CD4-positive, CD25-positive, alpha-beta regulatory T cell (primary cell): ENCODE measurements around the gene ASIC4. TPM values are rescaled to one million over a fixed set of nuclear protein-coding genes. Genes with fewer than 3 reads are reported as not detected.

Source experiments
- ATAC-seq, 2 donors: fragments of 150-1000 bp; cut with Tn5 transposase; one replicate each; pipeline ENCODE4 v1.10.0; 2021; ENCODE audit warnings: low read depth in 2 of 2, moderate number of reproducible peaks in 2 of 2, moderate library complexity in 1 of 2
- DNase-seq, 3 donors: peaks; one replicate each; pipeline versions ENCODE4 v3.0.0 to v3.0.0-alpha.2; 2012 to 2022; ENCODE audit warnings: mixed read lengths in 1 of 3
- H3K27ac ChIP-seq: one replicate; pipeline ENCODE4 v1.7.0; 2013; ENCODE audit warnings: mild to moderate bottlenecking, low read length; ENCODE audit not compliant: insufficient read depth, poor library complexity, severe bottlenecking
- H3K27me3 ChIP-seq: one replicate; pipeline ENCODE4 v1.7.0; 2013; ENCODE audit warnings: low read length; ENCODE audit not compliant: control insufficient read depth, insufficient read depth
- H3K36me3 ChIP-seq: one replicate; pipeline ENCODE4 v1.7.0; 2013; ENCODE audit warnings: mild to moderate bottlenecking, low read length, moderate library complexity; ENCODE audit not compliant: control insufficient read depth, insufficient read depth
- H3K4me1 ChIP-seq: 2 replicates; pipeline ENCODE4 v1.7.0; 2013; ENCODE audit warnings: mild to moderate bottlenecking, low read length; ENCODE audit not compliant: insufficient read depth, control insufficient read depth, poor library complexity, severe bottlenecking
- H3K4me3 ChIP-seq: one replicate; pipeline ENCODE4 v1.7.0; 2013; ENCODE audit warnings: low read depth, mild to moderate bottlenecking, low read length, moderate library complexity
- H3K9me3 ChIP-seq, 2 experiments: 1 replicate in 1 of 2; 2 replicates in 1 of 2; pipeline ENCODE4 v1.7.0; 2013; ENCODE audit warnings: low read length in 2 of 2, mild to moderate bottlenecking in 1 of 2, moderate library complexity in 1 of 2; ENCODE audit not compliant: control insufficient read depth in 2 of 2
- H3K27ac Mint-ChIP-seq, 3 donors: one replicate each; pipeline ENCODE4 v1.8.0; 2020 to 2022; ENCODE audit warnings: mild to moderate bottlenecking in 3 of 3, mixed read lengths in 3 of 3, moderate library complexity in 2 of 3
- H3K27me3 Mint-ChIP-seq: one replicate; pipeline ENCODE4 v1.8.0; 2022; ENCODE audit warnings: mild to moderate bottlenecking, mixed read lengths
- H3K36me3 Mint-ChIP-seq: one replicate; pipeline ENCODE4 v1.8.0; 2020; ENCODE audit warnings: mixed read lengths
- H3K4me1 Mint-ChIP-seq, 4 donors: one replicate each; pipeline ENCODE4 v1.8.0; 2020 to 2022; ENCODE audit warnings: mixed read lengths in 4 of 4, mild to moderate bottlenecking in 1 of 4
- H3K4me3 Mint-ChIP-seq, 4 donors: one replicate each; pipeline ENCODE4 v1.8.0; 2020 to 2022; ENCODE audit warnings: mild to moderate bottlenecking in 4 of 4, mixed read lengths in 4 of 4, moderate library complexity in 3 of 4
- H3K9me3 Mint-ChIP-seq, 7 donors: one replicate each; pipeline ENCODE4 v1.8.0; 2020 to 2022; ENCODE audit warnings: mixed read lengths in 7 of 7, mild to moderate bottlenecking in 3 of 7, moderate library complexity in 2 of 7
- polyA plus RNA-seq, 4 donors: library from polyadenylated mRNA; unstranded; fragments of 300-500 nt; fragmentation: Illumina TruSeq; gene quantifications; one replicate each; pipeline ENCODE4 v1.2.3, GENCODE V29; 2021
- total RNA-seq: library from RNA; stranded (reverse); gene quantifications from one replicate; pipeline ENCODE4 v1.2.3, GENCODE V29; 2022

ASIC4 gene
- total and polyA plus RNA-seq, 5 donors from 2014 or later: 0.12 TPM; not detected in 4

GRCh38 chr2:219530048-219530963 is 16.0 kb downstream of the ASIC4 start:
- H3K27ac ChIP-seq: no peak overlapping the region
- DNase-seq (peak; percentile 69 to 82 (median 80)), ATAC-seq (peak; percentile 84 to 87)
- H3K4me3 ChIP-seq: no peak overlapping the region
- Mint-ChIP-seq H3K9me3 (peaks cover 0 to 3% (median 0%) of the 10 kb centered on the region in 7 donors), H3K4me1 (peaks cover 0 to 4% (median 0%) of the 10 kb centered on the region in 4 donors), H3K27me3 (peaks cover 57% of the 10 kb centered on the region), H3K4me3 (no peak overlapping the region), H3K27ac (no peak overlapping the region), H3K36me3 (no peaks in the 10 kb centered on the region)
- H3K27me3 ChIP-seq: peaks cover 14% of the 10 kb centered on the region
- no peaks in the 10 kb centered on the region for H3K4me1 ChIP-seq
- no peaks in the 10 kb centered on the region for H3K9me3 ChIP-seq
- no peaks in the 10 kb centered on the region for H3K36me3 ChIP-seq

DNA sequence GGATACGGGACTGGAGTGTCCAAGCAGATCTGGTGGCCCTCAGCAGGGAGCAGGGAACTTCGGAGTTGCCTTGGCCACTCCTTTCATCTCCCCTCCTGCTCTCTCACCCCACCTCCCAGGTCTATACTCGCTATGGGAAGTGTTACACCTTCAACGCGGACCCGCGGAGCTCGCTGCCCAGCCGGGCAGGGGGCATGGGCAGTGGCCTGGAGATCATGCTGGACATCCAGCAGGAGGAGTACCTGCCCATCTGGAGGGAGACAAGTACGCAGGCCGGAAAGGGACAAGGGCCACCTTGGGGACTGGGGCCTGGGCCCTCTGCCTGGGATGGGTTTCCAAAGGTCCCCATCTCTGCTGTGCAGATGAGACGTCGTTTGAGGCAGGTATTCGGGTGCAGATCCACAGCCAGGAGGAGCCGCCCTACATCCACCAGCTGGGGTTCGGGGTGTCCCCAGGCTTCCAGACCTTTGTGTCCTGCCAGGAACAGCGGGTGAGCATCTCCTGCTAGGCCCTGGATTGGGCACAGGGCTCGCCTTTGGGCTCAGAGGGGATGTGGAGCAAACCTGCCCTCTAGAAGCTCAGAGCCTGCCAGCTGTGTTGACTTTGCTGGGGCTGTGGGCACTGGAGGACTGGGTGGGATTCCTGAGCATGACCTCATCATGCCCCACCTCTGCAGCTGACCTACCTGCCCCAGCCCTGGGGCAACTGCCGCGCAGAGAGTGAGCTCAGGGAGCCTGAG is 17.5 kb downstream of the ASIC4 start:
- Histone ChIP-seq H3K4me1 (no peaks in the 10 kb centered on the region), H3K9me3 (no peaks in the 10 kb centered on the region), H3K27ac (no peak overlapping the region), H3K4me3 (no peak overlapping the region), H3K27me3 (peaks cover 14% of the 10 kb centered on the region), H3K36me3 (no peaks in the 10 kb centered on the region)
- H3K36me3 Mint-ChIP-seq: no peaks in the 10 kb centered on the region
- ATAC-seq: no peak
- no peak for DNase-seq
- no peak overlapping the region for H3K27ac Mint-ChIP-seq
- H3K4me3 Mint-ChIP-seq: no peak overlapping the region
- peaks cover 0 to 4% (median 0%) of the 10 kb centered on the region in 4 donors for H3K4me1 Mint-ChIP-seq
- peaks cover 47% of the 10 kb centered on the region for H3K27me3 Mint-ChIP-seq
- H3K9me3 Mint-ChIP-seq: peaks cover 0 to 3% (median 0%) of the 10 kb centered on the region in 7 donors

DNA sequence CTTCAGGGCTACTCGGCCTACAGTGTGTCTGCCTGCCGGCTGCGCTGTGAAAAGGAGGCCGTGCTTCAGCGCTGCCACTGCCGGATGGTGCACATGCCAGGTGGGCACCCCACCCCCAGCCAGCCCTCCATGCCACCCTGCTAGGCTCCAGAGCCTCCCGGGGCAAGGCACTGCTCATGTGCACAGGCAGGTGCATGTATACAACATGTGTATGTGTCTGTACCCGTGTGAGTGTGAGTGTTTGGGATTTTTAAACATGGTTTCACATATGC is 18.0 kb downstream of the ASIC4 start:
- DNase-seq (no peak), ATAC-seq (no peak)
- peaks cover 0 to 3% (median 0%) of the 10 kb centered on the region in 7 donors for H3K9me3 Mint-ChIP-seq
- H3K4me1 Mint-ChIP-seq: peaks cover 0 to 4% (median 0%) of the 10 kb centered on the region in 4 donors
- H3K4me1 ChIP-seq: no peaks in the 10 kb centered on the region
- no peak overlapping the region for H3K4me3 ChIP-seq
- H3K27me3 ChIP-seq: peaks cover 14% of the 10 kb centered on the region
- H3K27ac Mint-ChIP-seq: no peak overlapping the region
- H3K36me3 Mint-ChIP-seq: no peaks in the 10 kb centered on the region
- H3K27ac ChIP-seq: no peak overlapping the region
- H3K27me3 Mint-ChIP-seq: peaks cover 42% of the 10 kb centered on the region
- no peaks in the 10 kb centered on the region for H3K36me3 ChIP-seq
- no peak overlapping the region for H3K4me3 Mint-ChIP-seq
- no peaks in the 10 kb centered on the region for H3K9me3 ChIP-seq

- Histone ChIP-seq H3K4me1 (no peaks in the 10 kb centered on the region), H3K36me3 (no peaks in the 10 kb centered on the region), H3K4me3 (no peak overlapping the region), H3K27ac (no peak overlapping the region), H3K27me3 (peaks cover 7% of the 10 kb centered on the region), H3K9me3 (no peaks in the 10 kb centered on the region)
- H3K9me3 Mint-ChIP-seq: peaks cover 0 to 3% (median 0%) of the 10 kb centered on the region in 7 donors
- no peaks in the 10 kb centered on the region for H3K36me3 Mint-ChIP-seq
- H3K4me1 Mint-ChIP-seq: peaks cover 0 to 4% (median 0%) of the 10 kb centered on the region in 4 donors
- peaks cover 24% of the 10 kb centered on the region for H3K27me3 Mint-ChIP-seq
- H3K27ac Mint-ChIP-seq: peak overlapping the region in 2 of 3 donors; percentile 24 to 71
- DNase-seq (no peak), ATAC-seq (no peak)
- H3K4me3 Mint-ChIP-seq: no peak overlapping the region
Observed at GRCh38 chr2:219533930-219534661, 19.8 kb downstream of the ASIC4 start.

DNA sequence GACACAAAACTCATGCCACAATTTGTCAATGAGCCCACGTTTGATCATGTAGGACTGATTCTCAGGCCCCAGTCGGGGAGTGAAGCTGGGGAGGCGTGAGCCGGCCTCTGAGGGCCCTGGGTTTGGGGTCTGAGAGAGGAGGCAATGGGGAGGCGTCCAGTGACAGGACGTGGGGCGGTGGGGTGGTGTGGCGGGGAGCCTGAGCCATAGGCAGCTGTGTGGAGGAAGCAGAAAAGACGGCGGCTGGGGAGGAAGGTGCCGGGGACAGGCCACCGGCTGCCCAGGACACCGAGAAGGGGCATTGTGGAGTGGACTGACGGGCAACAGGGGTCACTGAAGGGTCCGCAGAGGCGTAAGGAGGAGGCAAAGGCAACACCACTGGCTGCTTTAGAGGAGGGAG is 22.1 kb downstream of the ASIC4 start:
- H3K9me3 Mint-ChIP-seq: peaks cover 0 to 2% (median 0%) of the 10 kb centered on the region in 7 donors
- H3K4me1 ChIP-seq: no peaks in the 10 kb centered on the region
- H3K27ac Mint-ChIP-seq: no peak overlapping the region
- H3K4me3 ChIP-seq: no peak overlapping the region
- H3K27me3 ChIP-seq: peaks cover 2% of the 10 kb centered on the region
- H3K27me3 Mint-ChIP-seq: peaks cover 10% of the 10 kb centered on the region
- no peaks in the 10 kb centered on the region for H3K36me3 Mint-ChIP-seq
- H3K4me1 Mint-ChIP-seq: peaks cover 0 to 8% (median 3%) of the 10 kb centered on the region in 4 donors
- DNase-seq (no peak), ATAC-seq (no peak)
- no peaks in the 10 kb centered on the region for H3K36me3 ChIP-seq
- H3K9me3 ChIP-seq: no peaks in the 10 kb centered on the region
- no peak overlapping the region for H3K4me3 Mint-ChIP-seq
- H3K27ac ChIP-seq: no peak overlapping the region

GRCh38 chr2:219536967-219537366 is 22.7 kb downstream of the ASIC4 start:
- DNase-seq (no peak), ATAC-seq (no peak)
- Mint-ChIP-seq H3K4me1 (peaks cover 0 to 13% (median 5%) of the 10 kb centered on the region in 4 donors), H3K27me3 (peaks cover 5% of the 10 kb centered on the region), H3K36me3 (no peaks in the 10 kb centered on the region), H3K9me3 (peaks cover 0 to 2% (median 0%) of the 10 kb centered on the region in 7 donors), H3K27ac (no peak overlapping the region), H3K4me3 (no peak overlapping the region)
- no peaks in the 10 kb centered on the region for H3K9me3 ChIP-seq
- peaks cover 3% of the 10 kb centered on the region for H3K4me1 ChIP-seq
- H3K27ac ChIP-seq: no peak overlapping the region
- H3K4me3 ChIP-seq: no peak overlapping the region
- peaks cover 2% of the 10 kb centered on the region for H3K27me3 ChIP-seq
- no peaks in the 10 kb centered on the region for H3K36me3 ChIP-seq

DNA sequence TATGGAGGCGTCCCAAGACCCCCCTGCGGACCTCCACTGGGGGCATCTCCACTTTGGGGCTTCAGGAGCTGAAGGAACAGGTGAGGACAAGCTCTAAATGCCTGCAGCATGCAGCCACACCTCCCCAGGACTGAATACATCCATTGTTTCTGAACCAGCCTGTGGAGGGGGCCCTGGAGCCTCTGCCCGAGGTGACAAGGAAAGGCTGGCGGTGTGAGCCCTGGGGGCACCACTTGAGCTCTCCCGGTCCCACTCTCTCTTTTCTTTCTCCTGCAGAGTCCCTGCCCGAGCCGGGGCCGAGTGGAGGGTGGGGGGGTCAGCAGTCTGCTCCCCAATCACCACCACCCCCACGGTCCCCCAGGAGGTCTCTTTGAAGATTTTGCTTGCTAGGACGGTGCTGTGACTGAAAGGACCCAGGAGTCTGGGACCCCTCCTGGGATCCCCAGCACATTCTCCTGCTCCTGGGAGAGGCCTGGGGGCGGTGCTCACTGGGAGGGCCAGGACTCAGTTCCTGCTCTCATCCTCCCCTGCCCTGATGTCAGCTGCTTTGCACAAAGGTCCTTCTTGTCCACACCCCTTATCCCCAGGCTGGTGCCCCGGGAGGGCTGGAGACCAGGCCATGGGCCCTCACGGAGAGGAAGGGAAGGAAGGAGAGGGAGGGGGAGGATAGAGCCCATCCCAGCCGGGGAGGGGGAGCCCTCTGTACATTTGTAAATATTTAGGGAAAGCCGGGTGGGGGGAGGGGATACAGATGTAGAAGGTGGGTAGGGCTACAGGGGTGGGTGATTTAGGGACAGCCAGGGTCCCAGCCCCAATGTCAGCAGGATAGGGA is 23.6 kb downstream of the ASIC4 start:
- peaks cover 0 to 2% (median 0%) of the 10 kb centered on the region in 7 donors for H3K9me3 Mint-ChIP-seq
- peaks cover 4% of the 10 kb centered on the region for H3K27me3 Mint-ChIP-seq
- H3K27ac Mint-ChIP-seq: no peak overlapping the region
- H3K4me3 Mint-ChIP-seq: no peak overlapping the region
- peaks cover 2% of the 10 kb centered on the region for H3K27me3 ChIP-seq
- no peak for ATAC-seq
- H3K4me3 ChIP-seq: no peak overlapping the region
- peaks cover 0 to 22% (median 13%) of the 10 kb centered on the region in 4 donors for H3K4me1 Mint-ChIP-seq
- H3K27ac ChIP-seq: no peak overlapping the region
- H3K36me3 ChIP-seq: no peaks in the 10 kb centered on the region
- H3K4me1 ChIP-seq: peaks cover 12% of the 10 kb centered on the region
- H3K9me3 ChIP-seq: no peaks in the 10 kb centered on the region
- no peak for DNase-seq
- H3K36me3 Mint-ChIP-seq: no peaks in the 10 kb centered on the region
